HepG2 (cell line): ENCODE measurements around the gene TRAPPC5. TPM values are rescaled to one million over a fixed set of nuclear protein-coding genes. Genes with fewer than 3 reads are reported as not detected.

Source experiments
- ATAC-seq: fragments of 200-7000 bp; cut with Tn5 transposase; 3 replicates; pipeline ENCODE4 v1.9.1; 2020; ENCODE audit warnings: mild to moderate bottlenecking, moderate library complexity
- BruUV-seq: library from RNA; stranded (reverse); fragments of 400-500 nt; replicated peaks from 2 replicates; lab custom pipeline; 2021; lab: Mats Ljungman, UMichigan
- CTCF ChIA-PET: fragments of 300-600 bp; formaldehyde crosslinking; extraction: SDS; loops from one replicate; lab custom pipeline; 2021; ENCODE audit warnings: low total read pairs, inconsistent platforms, low intra/inter-chr PET ratio; lab: Yijun Ruan, JAX
- POLR2A ChIA-PET: fragments of 350-600 bp; sonication (Branson Sonifier 250); formaldehyde crosslinking; loops from one replicate; lab custom pipeline; 2020; ENCODE audit warnings: antibody characterized with exemption, inconsistent platforms; lab: Yijun Ruan, JAX
- DNase-seq: peaks from one replicate; pipeline ENCODE4 v3.0.0-alpha.2; 2015; ENCODE audit warnings: low spot score
- FAIRE-seq: peaks from 3 replicates; lab custom pipeline; 2011; peaks lifted over from hg19 to GRCh38; lab: Jason Lieb, UNC
- H2AFZ ChIP-seq: one replicate; pipeline ENCODE4 v1.6.1; 2011; ENCODE audit warnings: low read length, inconsistent platforms
- H3K27ac ChIP-seq: fragments of 300-600 bp; 3 replicates; pipeline ENCODE4 v1.8.0; 2011; ENCODE audit warnings: mixed run types, mild to moderate bottlenecking, mixed read lengths, low read length, inconsistent platforms; ENCODE audit not compliant: insufficient read depth; ENCODE audit errors: extremely low read length
- H3K27me3 ChIP-seq, 2 experiments: fragments of 200-600 bp in 1 of 2; 2 replicates in 1 of 2; 3 replicates in 1 of 2; pipeline versions ENCODE4 v1.6.0 to v1.8.0; 2011; ENCODE audit warnings: low read length in 2 of 2, mild to moderate bottlenecking in 2 of 2, moderate library complexity in 2 of 2, inconsistent platforms in 1 of 2; ENCODE audit not compliant: insufficient read depth in 2 of 2, control insufficient read depth in 1 of 2
- H3K36me3 ChIP-seq, 2 experiments: fragments of 200-600 bp in 1 of 2; replicated peaks in 1 of 2; 2 replicates in 1 of 2; 3 replicates in 1 of 2; pipeline versions ENCODE4 v1.5.1 to v1.8.0; 2011; ENCODE audit warnings: low read length in 2 of 2, inconsistent platforms in 1 of 2; ENCODE audit not compliant: insufficient read depth in 2 of 2, control insufficient read depth in 1 of 2
- H3K4me1 ChIP-seq: 2 replicates; pipeline ENCODE4 v1.5.1; 2012; ENCODE audit warnings: low read length, inconsistent platforms; ENCODE audit not compliant: insufficient read depth
- H3K4me2 ChIP-seq: 2 replicates; pipeline ENCODE4 v1.6.0; 2011; ENCODE audit warnings: low read depth, low read length, inconsistent platforms
- H3K4me3 ChIP-seq, 3 experiments: fragments of 200-600 bp in 1 of 3; sonication (generic), shearing (Covaris generic) in 1 of 3; replicated peaks in 1 of 3; 2 replicates each; pipeline ENCODE4 v1.5.1; 2011 to 2016; ENCODE audit warnings: low read length in 3 of 3, inconsistent platforms in 2 of 3, low read depth in 2 of 3, mild to moderate bottlenecking in 2 of 3, control low read depth in 1 of 3, mixed read lengths in 1 of 3; ENCODE audit not compliant: insufficient read depth in 1 of 3
- H3K79me2 ChIP-seq: one replicate; pipeline ENCODE4 v1.6.1; 2011; ENCODE audit warnings: low read length, inconsistent platforms; ENCODE audit not compliant: insufficient read depth
- H3K9ac ChIP-seq: 2 replicates; pipeline ENCODE4 v1.6.0; 2011; ENCODE audit warnings: mild to moderate bottlenecking, low read depth, low read length, inconsistent platforms; ENCODE audit not compliant: insufficient read depth
- H3K9me3 ChIP-seq: 2 replicates; pipeline ENCODE4 v1.5.1; 2012; ENCODE audit warnings: mild to moderate bottlenecking, low read length
- H4K20me1 ChIP-seq: 2 replicates; pipeline ENCODE4 v1.6.0; 2011; ENCODE audit warnings: inconsistent platforms, mild to moderate bottlenecking, low read length, moderate library complexity; ENCODE audit not compliant: insufficient read depth
- CREM ChIP-seq, 2 experiments: sonication (generic) in 1 of 2; formaldehyde crosslinking in 1 of 2; IDR thresholded peaks; 2 replicates each; pipeline versions ENCODE4 v1.4.0 to v1.6.1; 2016 to 2020; ENCODE audit warnings: antibody characterized with exemption in 1 of 2, mild to moderate bottlenecking in 1 of 2, missing genetic modification reagents in 1 of 2
- EP300 ChIP-seq, 3 experiments: sonication (generic) in 1 of 3; formaldehyde crosslinking in 1 of 3; IDR thresholded peaks; 2 replicates each; pipeline versions ENCODE4 v1.5.1 to v1.6.1; 2011 to 2020; ENCODE audit warnings: low read depth in 2 of 3, low read length in 2 of 3, borderline replicate concordance in 1 of 3, improper control_type of control experiment in 1 of 3, mild to moderate bottlenecking in 1 of 3, missing genetic modification reagents in 1 of 3, moderate library complexity in 1 of 3
- NR2F2 ChIP-seq: IDR thresholded peaks from 2 replicates; pipeline ENCODE4 v1.6.1; 2012; ENCODE audit warnings: low read depth, inconsistent platforms, borderline replicate concordance
- ZKSCAN1 ChIP-seq: fragments of 150-350 bp; IDR thresholded peaks from 2 replicates; pipeline ENCODE4 v1.6.1; 2014; ENCODE audit warnings: low read length
- ZNF282 ChIP-seq: fragments of 450-650 bp; IDR thresholded peaks from 2 replicates; pipeline ENCODE4 v1.6.1; 2018; ENCODE audit not compliant: partially characterized antibody
- ZNF629 ChIP-seq: sonication (generic); formaldehyde crosslinking; conservative IDR thresholded peaks from 2 replicates; pipeline ENCODE4 v1.5.0; 2020; ENCODE audit warnings: missing genetic modification reagents
- WGBS: methylation state at CpG from one replicate; pipeline ENCODE4 v1.1.6; 2017; ENCODE audit warnings: low lambda C conversion rate; 5-methylcytosine and 5-hydroxymethylcytosine counted together
- in situ Hi-C: cut with HindIII; loops from 2 replicates; pipeline ENCODE4 v1.10.0; 2017; ENCODE audit warnings: low pct_unique_long_range_greater_than_20kb; ENCODE audit not compliant: extremely low pct_ligation_motif_present
- intact Hi-C: fragments of 100-400 bp; cut with micrococcal nuclease; formaldehyde crosslinking; loops from one replicate; pipeline ENCODE4 v1.10.0; 2022; ENCODE audit not compliant: unreplicated experiment
- polyA plus RNA-seq, 8 experiments: library from polyadenylated mRNA; depleted of rRNA in 3 of 8; stranded (reverse) in 7 of 8; unstranded in 1 of 8; fragments of >200 nt; fragmentation: Illumina TruSeq in 4 of 8; extraction: Trizol in 4 of 8; gene quantifications; 2 replicates each; pipeline versions ENCODE4 v1.2.1 to v1.2.3, GENCODE V29; 2011 to 2016; ENCODE audit warnings: low read depth in 4 of 8, missing spikeins in 1 of 8, mixed read lengths in 1 of 8; ENCODE audit not compliant: insufficient read depth in 1 of 8
- total RNA-seq, 5 experiments: library from RNA; depleted of rRNA; stranded (reverse); fragments of >200 nt; fragmentation: Illumina TruSeq; extraction: Trizol; gene quantifications; 2 replicates each; pipeline ENCODE4 v1.2.3, GENCODE V29; 2016; ENCODE audit warnings: low read depth in 1 of 5
- TF ChIP-seq, protein P1 (sequence below): sonication (generic); formaldehyde crosslinking; IDR thresholded peaks from 2 replicates; pipeline ENCODE4 v1.4.0; 2020; ENCODE audit warnings: missing genetic modification reagents, borderline replicate concordance

The TRAPPC5 gene
- total and polyA plus RNA-seq, 2 of the 13 experiments (the other 11 are each of a cell fraction or from before 2014, with no cell fraction given): 38.5 to 78.7 TPM

DNA sequence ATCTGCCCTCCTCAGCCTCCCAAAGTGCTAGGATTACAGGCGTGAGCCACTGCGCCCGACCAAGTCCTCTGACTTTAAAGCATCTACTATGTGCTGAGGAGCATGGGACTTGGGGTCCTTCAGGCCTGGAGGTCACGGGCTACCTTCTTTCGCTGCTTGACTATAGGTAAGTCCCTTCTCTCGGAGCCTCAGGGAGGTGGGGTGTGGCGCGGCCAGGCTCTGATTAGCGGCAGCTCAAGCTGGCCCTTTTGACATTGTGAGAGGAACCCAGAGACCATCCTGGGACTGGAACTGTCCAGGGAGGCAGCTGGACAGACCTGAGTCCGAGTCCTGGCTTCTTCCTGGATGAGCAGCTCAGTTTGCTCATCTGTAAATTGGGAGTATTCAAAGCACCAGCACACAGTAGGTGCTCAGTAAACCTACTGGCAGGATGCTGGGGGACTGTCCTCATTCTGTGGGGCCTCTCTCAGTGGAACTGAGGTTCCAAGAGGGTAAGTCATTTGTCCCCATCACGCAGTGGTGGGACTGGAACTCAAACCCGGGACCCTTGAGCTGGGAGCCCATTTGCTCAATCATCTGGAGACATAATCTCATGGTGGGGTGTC, 20.5 kb downstream of the TRAPPC5 start:
- WGBS: 71% methylated on average over 9 of the region's 12 CpGs
- intact Hi-C loops (no loop called here), in situ Hi-C loops (no loop called here)
- BruUV-seq: no TSS peak
- FAIRE-seq (no peak), DNase-seq (no peak), ATAC-seq (no peak)
- no peak overlapping the region for H2AFZ ChIP-seq
- peaks cover 11% of the 10 kb centered on the region for H3K4me1 ChIP-seq
- H3K9me3 ChIP-seq: no peaks in the 10 kb centered on the region
- CTCF ChIA-PET: no interaction called here
- H3K27me3 ChIP-seq: peaks cover 0 to 28% of the 10 kb centered on the region in 2 experiments; a peak in 2 of 5 replicates
- no peaks in the 10 kb centered on the region for H3K36me3 ChIP-seq
- no peak overlapping the region for H3K4me3 ChIP-seq
- no peak overlapping the region for H3K27ac ChIP-seq
- POLR2A ChIA-PET: no interaction called here
- no peak overlapping the region; the same call in 1 of the 2 replicates for H3K4me2 ChIP-seq
- H3K9ac ChIP-seq: no peak overlapping the region
- no peaks in the 10 kb centered on the region for H4K20me1 ChIP-seq
- TF ChIP-seq CREM (IDR thresholded peaks at IDR 0.05) (no peak), CREM (CRISPR knock-in tag; IDR thresholded peaks at IDR 0.05) (no peak), ZNF629 (peak; percentile 75), ZKSCAN1 (peak; percentile 82)
- no peaks in the 10 kb centered on the region for H3K79me2 ChIP-seq

DNA sequence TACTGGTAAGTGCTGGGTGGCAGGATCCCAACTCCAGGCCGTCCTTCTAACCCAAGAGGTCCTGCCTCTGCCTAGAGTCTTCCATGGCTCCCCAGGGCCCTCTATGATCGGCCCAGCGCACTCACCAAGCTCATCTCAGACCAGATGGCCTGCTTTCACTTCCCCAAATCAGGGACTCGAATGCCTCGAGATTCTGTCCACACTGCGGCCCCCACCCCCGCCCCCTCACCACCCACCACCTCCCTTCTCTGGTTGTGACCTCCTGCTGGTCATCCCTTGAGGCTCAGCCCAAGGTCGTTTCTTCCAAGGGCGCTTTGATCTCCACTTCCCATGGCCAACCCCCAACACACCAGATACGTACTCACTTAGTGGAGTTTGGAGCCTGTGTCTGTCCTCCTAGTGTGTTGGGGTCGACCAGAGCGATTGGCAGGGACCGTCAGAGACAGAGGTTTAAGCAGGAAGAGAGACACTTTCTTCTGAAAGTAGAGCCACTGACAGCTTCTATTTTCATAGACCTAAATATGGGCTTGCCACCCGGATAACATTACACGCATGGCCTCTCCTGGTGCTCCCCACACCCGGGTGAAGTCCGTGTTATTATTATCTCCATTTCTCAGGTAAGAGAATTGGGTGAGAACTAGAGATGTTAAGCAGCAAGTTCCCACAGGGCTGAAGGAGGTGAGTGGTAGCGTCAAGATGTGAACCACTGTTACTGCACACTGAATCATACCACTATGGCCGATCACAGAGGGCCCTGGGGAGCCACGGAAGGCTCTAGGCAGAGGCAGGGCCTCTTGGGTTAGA, 21.2 kb downstream of the TRAPPC5 start, which contains the start of gene FCER2:
TSS of gene FCER2 (minus strand) at position 478 of the 804 bp plus-strand sequence. CDS start 2,371 bp downstream, outside the sequence.
- intact Hi-C loops: no loop called here
- H3K36me3 ChIP-seq: no peaks in the 10 kb centered on the region
- H3K79me2 ChIP-seq: no peaks in the 10 kb centered on the region
- H2AFZ ChIP-seq: no peak within 1 kb of the TSS
- BruUV-seq: no TSS peak
- POLR2A ChIA-PET: no interaction called here
- H3K27me3 ChIP-seq: peaks cover 0 to 24% of the 10 kb centered on the region in 2 experiments; a peak in 2 of 5 replicates
- CTCF ChIA-PET: no interaction called here
- TF ChIP-seq NR2F2 (no peak), EP300 (IDR thresholded peaks at IDR 0.05; ENCODE audit: low read depth in 2 of 2, low read length in 2 of 2) (peak in 1 of 2 experiments; percentile 6; a peak in 1 of 4 replicates), EP300 (CRISPR knock-in tag; IDR thresholded peaks at IDR 0.05; ENCODE audit: borderline replicate concordance) (no peak), ZNF282 (no peak)
- TF ChIP-seq, protein P1, sequence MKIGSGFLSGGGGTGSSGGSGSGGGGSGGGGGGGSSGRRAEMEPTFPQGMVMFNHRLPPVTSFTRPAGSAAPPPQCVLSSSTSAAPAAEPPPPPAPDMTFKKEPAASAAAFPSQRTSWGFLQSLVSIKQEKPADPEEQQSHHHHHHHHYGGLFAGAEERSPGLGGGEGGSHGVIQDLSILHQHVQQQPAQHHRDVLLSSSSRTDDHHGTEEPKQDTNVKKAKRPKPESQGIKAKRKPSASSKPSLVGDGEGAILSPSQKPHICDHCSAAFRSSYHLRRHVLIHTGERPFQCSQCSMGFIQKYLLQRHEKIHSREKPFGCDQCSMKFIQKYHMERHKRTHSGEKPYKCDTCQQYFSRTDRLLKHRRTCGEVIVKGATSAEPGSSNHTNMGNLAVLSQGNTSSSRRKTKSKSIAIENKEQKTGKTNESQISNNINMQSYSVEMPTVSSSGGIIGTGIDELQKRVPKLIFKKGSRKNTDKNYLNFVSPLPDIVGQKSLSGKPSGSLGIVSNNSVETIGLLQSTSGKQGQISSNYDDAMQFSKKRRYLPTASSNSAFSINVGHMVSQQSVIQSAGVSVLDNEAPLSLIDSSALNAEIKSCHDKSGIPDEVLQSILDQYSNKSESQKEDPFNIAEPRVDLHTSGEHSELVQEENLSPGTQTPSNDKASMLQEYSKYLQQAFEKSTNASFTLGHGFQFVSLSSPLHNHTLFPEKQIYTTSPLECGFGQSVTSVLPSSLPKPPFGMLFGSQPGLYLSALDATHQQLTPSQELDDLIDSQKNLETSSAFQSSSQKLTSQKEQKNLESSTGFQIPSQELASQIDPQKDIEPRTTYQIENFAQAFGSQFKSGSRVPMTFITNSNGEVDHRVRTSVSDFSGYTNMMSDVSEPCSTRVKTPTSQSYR (CRISPR knock-in tag): peak; percentile 55; the same call in 1 of the 2 replicates
- ATAC-seq (no peak; the same call in 2 of the 3 replicates), FAIRE-seq (no peak), DNase-seq (peak; percentile 39)
- peaks cover 11% of the 10 kb centered on the region for H3K4me1 ChIP-seq
- no peak within 1 kb of the TSS; the same call in 1 of the 2 replicates for H3K4me2 ChIP-seq
- WGBS: 14% methylated on average over 17 of the region's 20 CpGs
- no peak within 1 kb of the TSS for H3K4me3 ChIP-seq
- no peaks in the 10 kb centered on the region for H4K20me1 ChIP-seq
- H3K9ac ChIP-seq: no peak within 1 kb of the TSS
- in situ Hi-C loops: no loop called here
- H3K27ac ChIP-seq: no peak within 1 kb of the TSS
- no peaks in the 10 kb centered on the region for H3K9me3 ChIP-seq
